Endothelial cell of umbilical vein (primary cell): Measurements from ENCODE around the gene TDP1. TPM values are rescaled to one million over a fixed set of nuclear protein-coding genes. Genes with fewer than 3 reads are reported as not detected.

ENCODE experiments used
- BruUV-seq: library from RNA; stranded (reverse); fragments of 400-500 nt; replicated peaks from 2 replicates; lab custom pipeline; 2021; lab: Mats Ljungman, UMichigan
- CTCF ChIA-PET: fragments of 300-600, 350-600 bp; sonication (Branson Sonifier 250); formaldehyde crosslinking; loops from one replicate; lab custom pipeline; 2021; ENCODE audit warnings: antibody characterized with exemption, inconsistent platforms; lab: Charles Lee
- POLR2A ChIA-PET: fragments of 300-600, 350-600 bp; sonication (Branson Sonifier 250); formaldehyde crosslinking; loops from one replicate; lab custom pipeline; 2021; ENCODE audit warnings: antibody characterized with exemption, inconsistent platforms; lab: Charles Lee
- DNase-seq: peaks from one replicate; pipeline ENCODE4 v3.0.0-alpha.2; 2011; ENCODE audit warnings: low read depth, low spot score
- FAIRE-seq: peaks from 2 replicates; lab custom pipeline; 2011; peaks lifted over from hg19 to GRCh38; lab: Jason Lieb, UNC
- H2AFZ ChIP-seq: 2 replicates; pipeline ENCODE4 v1.6.0; 2012; ENCODE audit warnings: low read depth, low read length, control low read depth, inconsistent platforms
- H3K27ac ChIP-seq: 2 replicates; pipeline ENCODE4 v1.5.1; 2011; ENCODE audit warnings: low read depth, mild to moderate bottlenecking, control low read depth, low read length, moderate library complexity; ENCODE audit not compliant: insufficient read depth
- H3K27me3 ChIP-seq, 2 experiments: 2 replicates each; pipeline versions ENCODE4 v1.6.0 to v1.6.1; 2011; ENCODE audit warnings: low read length in 2 of 2, mixed read lengths in 1 of 2; ENCODE audit not compliant: control insufficient read depth in 2 of 2, insufficient read depth in 2 of 2
- H3K36me3 ChIP-seq, 2 experiments: 2 replicates in 1 of 2; 3 replicates in 1 of 2; pipeline ENCODE4 v1.5.1; 2011; ENCODE audit warnings: low read length in 2 of 2, mild to moderate bottlenecking in 1 of 2, moderate library complexity in 1 of 2; ENCODE audit not compliant: control insufficient read depth in 2 of 2, insufficient read depth in 2 of 2; ENCODE audit errors: extremely low read depth in 1 of 2
- H3K4me1 ChIP-seq: 3 replicates; pipeline ENCODE4 v1.5.1; 2011; ENCODE audit warnings: mild to moderate bottlenecking, low read length; ENCODE audit not compliant: control insufficient read depth, insufficient read depth; ENCODE audit errors: extremely low read depth
- H3K4me2 ChIP-seq: 2 replicates; pipeline ENCODE4 v1.6.1; 2011; ENCODE audit warnings: low read length, control low read depth, mixed read lengths; ENCODE audit not compliant: insufficient read depth
- H3K4me3 ChIP-seq, 3 experiments: fragments of 200-600 bp in 1 of 3; sonication (generic), shearing (Covaris generic) in 1 of 3; replicated peaks in 1 of 3; 2 replicates each; pipeline ENCODE4 v1.5.1; 2011 to 2016; ENCODE audit warnings: control low read depth in 3 of 3, low read length in 3 of 3, mild to moderate bottlenecking in 2 of 3, inconsistent platforms in 1 of 3, low read depth in 1 of 3, moderate library complexity in 1 of 3; ENCODE audit not compliant: insufficient read depth in 1 of 3
- H3K79me2 ChIP-seq: 2 replicates; pipeline ENCODE4 v1.6.0; 2012; ENCODE audit warnings: low read length, inconsistent platforms; ENCODE audit not compliant: control insufficient read depth, insufficient read depth
- H3K9ac ChIP-seq: replicated peaks from 2 replicates; pipeline ENCODE3; 2011; ENCODE audit warnings: low read length, control low read depth; ENCODE audit not compliant: insufficient read depth; ENCODE audit errors: extremely low read depth
- H3K9me1 ChIP-seq: replicated peaks from 3 replicates; pipeline ENCODE4 v1.6.0; 2011; ENCODE audit warnings: mild to moderate bottlenecking, low read length; ENCODE audit not compliant: control insufficient read depth, insufficient read depth; ENCODE audit errors: extremely low read depth
- H3K9me3 ChIP-seq: replicated peaks from 2 replicates; pipeline ENCODE4 v1.5.1; 2012; ENCODE audit warnings: low read length, inconsistent platforms; ENCODE audit not compliant: control insufficient read depth, insufficient read depth
- H4K20me1 ChIP-seq: replicated peaks from 2 replicates; pipeline ENCODE3; 2011; ENCODE audit warnings: mild to moderate bottlenecking, low read length; ENCODE audit not compliant: control insufficient read depth, insufficient read depth; ENCODE audit errors: extremely low read depth
- EZH2 ChIP-seq: IDR thresholded peaks from 2 replicates; pipeline ENCODE4 v1.6.1; 2012; ENCODE audit warnings: borderline replicate concordance, low read depth, mild to moderate bottlenecking, moderate library complexity, low read length, inconsistent platforms; ENCODE audit not compliant: severe bottlenecking
- FOS ChIP-seq: IDR thresholded peaks from 2 replicates; pipeline ENCODE4 v1.6.1; 2011; ENCODE audit warnings: mild to moderate bottlenecking, low read length, moderate library complexity, borderline replicate concordance; ENCODE audit not compliant: insufficient read depth
- GATA2 ChIP-seq: IDR thresholded peaks from 2 replicates; pipeline ENCODE4 v1.7.0; 2011; ENCODE audit warnings: low read depth, mild to moderate bottlenecking, moderate library complexity, mixed read lengths, low read length; ENCODE audit not compliant: insufficient read length, insufficient read depth
- JUN ChIP-seq: IDR thresholded peaks from 2 replicates; pipeline ENCODE4 v1.6.1; 2011; ENCODE audit warnings: borderline replicate concordance, low read depth; ENCODE audit not compliant: insufficient read length, insufficient read depth
- MYC ChIP-seq: IDR thresholded peaks from one replicate; pipeline ENCODE4 v1.6.1; 2011; ENCODE audit warnings: mild to moderate bottlenecking, low read depth, low read length
- POLR2A ChIP-seq: IDR thresholded peaks from 2 replicates; pipeline ENCODE4 v1.6.1; 2012; ENCODE audit warnings: low read depth, mild to moderate bottlenecking, control low read depth, low read length
- POLR2AphosphoS5 ChIP-seq: IDR thresholded peaks from 2 replicates; pipeline ENCODE4 v1.6.1; 2012; ENCODE audit warnings: low read depth, mild to moderate bottlenecking, control low read depth, low read length, moderate library complexity; ENCODE audit not compliant: insufficient read depth
- dilution Hi-C: fragments of 300-500 bp; cut with MboI; formaldehyde crosslinking; loops from one replicate; pipeline ENCODE4 v1.15.0; 2019; ENCODE audit warnings: low sequenced_read_pairs; ENCODE audit not compliant: extremely low pct_ligation_motif_present
- intact Hi-C: fragments of 100-400 bp; cut with micrococcal nuclease; formaldehyde crosslinking; loops from one replicate; pipeline ENCODE4 v1.10.0; 2022
- polyA plus RNA-seq, 4 experiments: library from polyadenylated mRNA; depleted of rRNA in 3 of 4; stranded (reverse) in 3 of 4; unstranded in 1 of 4; fragments of >200 nt; gene quantifications; 2 replicates each; pipeline versions ENCODE4 v1.2.1 to v1.2.3, GENCODE V29; 2011 to 2012; ENCODE audit warnings: missing spikeins in 1 of 4
- total RNA-seq: library from RNA; stranded (reverse); gene quantifications from 2 replicates; pipeline ENCODE4 v1.2.3, GENCODE V29; 2021
- TF ChIP-seq, protein P1 (sequence below), 2 donors: IDR thresholded peaks; 1 replicate in 1 of 2; 2 replicates in 1 of 2; pipeline ENCODE4 v1.5.1; 2011; ENCODE audit warnings: low read length in 2 of 2, mild to moderate bottlenecking in 2 of 2, moderate library complexity in 2 of 2, control low read depth in 1 of 2, inconsistent platforms in 1 of 2, low read depth in 1 of 2; ENCODE audit not compliant: insufficient read depth in 1 of 2; ENCODE audit errors: extremely low read depth in 1 of 2
- TF ChIP-seq, protein P2 (sequence below): IDR thresholded peaks from 2 replicates; pipeline ENCODE4 v1.6.1; 2011; ENCODE audit not compliant: insufficient read depth, insufficient read length

TDP1 gene
- total and polyA plus RNA-seq, 2 donors (not counting 3 experiments of a cell fraction or from before 2014, with no cell fraction given), result 14.1 to 30.5 TPM

DNA sequence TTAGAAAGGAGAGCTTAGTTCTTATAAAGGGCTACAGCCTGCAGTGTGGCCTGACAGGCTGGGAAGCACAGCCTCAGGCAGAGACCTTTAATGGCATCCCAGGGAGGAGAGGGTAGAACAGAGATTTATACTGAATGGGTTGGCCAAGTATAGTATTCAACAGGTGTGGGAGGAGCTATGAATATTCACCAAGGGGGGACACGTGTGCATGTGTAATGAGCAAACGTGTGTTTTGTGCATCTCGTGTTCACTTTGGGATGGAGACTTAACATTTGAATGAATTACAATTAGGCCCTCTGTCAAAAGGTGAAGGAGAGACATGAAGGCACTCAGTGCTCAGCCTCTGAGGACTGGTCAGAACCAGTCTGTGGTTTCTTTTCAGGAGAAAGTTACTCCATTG, 5.2 kb downstream of the TDP1 start:
- TF ChIP-seq POLR2AphosphoS5, result no peak
- no peak for TF ChIP-seq EZH2
- no peak for TF ChIP-seq MYC
- TF ChIP-seq FOS, result no peak
- BruUV-seq, result no TSS peak
- FAIRE-seq (peak; percentile 4), DNase-seq (no peak)
- H4K20me1 ChIP-seq, result no peaks in the 10 kb centered on the region
- dilution Hi-C loops (no loop called here), intact Hi-C loops (no loop called here)
- CTCF ChIA-PET, result interaction anchor here (0.6 to 8.6 kb wide), 2 partner anchors 11 to 536 kb away, joined by 3 to 90 read pairs; no protein-coding TSS in a partner anchor
- no peak overlapping the region for H3K9ac ChIP-seq
- peaks cover 24% of the 10 kb centered on the region for H3K4me1 ChIP-seq
- POLR2A ChIA-PET, result no interaction called here
- H3K27ac ChIP-seq, result no peak overlapping the region
- H2AFZ ChIP-seq, result no peak overlapping the region
- no peak overlapping the region for H3K4me2 ChIP-seq
- H3K9me3 ChIP-seq, result no peaks in the 10 kb centered on the region
- no peaks in the 10 kb centered on the region for H3K27me3 ChIP-seq
- no peaks in the 10 kb centered on the region for H3K9me1 ChIP-seq
- peaks cover 80% of the 10 kb centered on the region for H3K79me2 ChIP-seq
- no peak overlapping the region for H3K4me3 ChIP-seq
- H3K36me3 ChIP-seq, result peaks cover 2 to 19% of the 10 kb centered on the region in 2 experiments

DNA sequence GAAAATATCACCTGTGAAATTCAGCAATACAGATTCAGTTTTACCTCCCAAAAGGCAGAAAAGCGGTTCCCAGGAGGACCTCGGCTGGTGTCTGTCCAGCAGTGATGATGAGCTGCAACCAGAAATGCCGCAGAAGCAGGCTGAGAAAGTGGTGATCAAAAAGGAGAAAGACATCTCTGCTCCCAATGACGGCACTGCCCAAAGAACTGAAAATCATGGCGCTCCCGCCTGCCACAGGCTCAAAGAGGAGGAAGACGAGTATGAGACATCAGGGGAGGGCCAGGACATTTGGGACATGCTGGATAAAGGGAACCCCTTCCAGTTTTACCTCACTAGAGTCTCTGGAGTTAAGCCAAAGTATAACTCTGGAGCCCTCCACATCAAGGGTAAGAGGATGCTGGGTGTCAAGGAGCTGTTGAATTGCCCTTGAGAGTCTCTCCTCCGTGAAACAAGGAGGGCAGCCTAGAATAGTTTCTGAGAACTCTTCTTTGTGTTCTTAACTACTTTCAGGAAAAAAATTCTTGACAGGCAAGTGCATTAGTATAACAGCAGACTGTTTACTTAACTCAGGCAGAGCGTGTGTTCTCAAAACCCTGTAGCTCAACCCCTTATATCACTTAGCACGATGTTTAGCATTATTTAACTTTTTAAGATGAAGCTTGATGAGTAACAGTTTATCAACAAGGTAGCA, 7.7 kb downstream of the TDP1 start:
- FAIRE-seq, result no peak
- no peaks in the 10 kb centered on the region for H3K9me1 ChIP-seq
- no peak overlapping the region for H3K27ac ChIP-seq
- H2AFZ ChIP-seq, result no peak overlapping the region
- no peak overlapping the region for H3K9ac ChIP-seq
- no peaks in the 10 kb centered on the region for H3K27me3 ChIP-seq
- ChIA-PET POLR2A (no interaction called here), CTCF (interaction anchor here (0.5 to 8.6 kb wide), 3 partner anchors 9 to 787 kb away, joined by 3 to 90 read pairs (median 3); no protein-coding TSS in a partner anchor)
- dilution Hi-C loops, result no loop called here
- intact Hi-C loops, result no loop called here
- H3K9me3 ChIP-seq, result no peaks in the 10 kb centered on the region
- H4K20me1 ChIP-seq, result no peaks in the 10 kb centered on the region
- peaks cover 2 to 22% of the 10 kb centered on the region in 2 experiments for H3K36me3 ChIP-seq
- DNase-seq, result no peak
- no peak overlapping the region for H3K4me3 ChIP-seq
- H3K4me2 ChIP-seq, result no peak overlapping the region
- TF ChIP-seq JUN, result no peak
- no peak for TF ChIP-seq MYC
- TF ChIP-seq, protein P1, sequence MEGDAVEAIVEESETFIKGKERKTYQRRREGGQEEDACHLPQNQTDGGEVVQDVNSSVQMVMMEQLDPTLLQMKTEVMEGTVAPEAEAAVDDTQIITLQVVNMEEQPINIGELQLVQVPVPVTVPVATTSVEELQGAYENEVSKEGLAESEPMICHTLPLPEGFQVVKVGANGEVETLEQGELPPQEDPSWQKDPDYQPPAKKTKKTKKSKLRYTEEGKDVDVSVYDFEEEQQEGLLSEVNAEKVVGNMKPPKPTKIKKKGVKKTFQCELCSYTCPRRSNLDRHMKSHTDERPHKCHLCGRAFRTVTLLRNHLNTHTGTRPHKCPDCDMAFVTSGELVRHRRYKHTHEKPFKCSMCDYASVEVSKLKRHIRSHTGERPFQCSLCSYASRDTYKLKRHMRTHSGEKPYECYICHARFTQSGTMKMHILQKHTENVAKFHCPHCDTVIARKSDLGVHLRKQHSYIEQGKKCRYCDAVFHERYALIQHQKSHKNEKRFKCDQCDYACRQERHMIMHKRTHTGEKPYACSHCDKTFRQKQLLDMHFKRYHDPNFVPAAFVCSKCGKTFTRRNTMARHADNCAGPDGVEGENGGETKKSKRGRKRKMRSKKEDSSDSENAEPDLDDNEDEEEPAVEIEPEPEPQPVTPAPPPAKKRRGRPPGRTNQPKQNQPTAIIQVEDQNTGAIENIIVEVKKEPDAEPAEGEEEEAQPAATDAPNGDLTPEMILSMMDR (IDR thresholded peaks at IDR 0.05; ENCODE audit: extremely low read depth in 1 of 2, insufficient read depth in 1 of 2, low read depth in 1 of 2, low read length in 2 of 2), result no peak
- TF ChIP-seq POLR2A, result no peak
- TF ChIP-seq POLR2AphosphoS5, result no peak
- TF ChIP-seq GATA2, result no peak
- TF ChIP-seq EZH2, result no peak
- TF ChIP-seq, protein P2, sequence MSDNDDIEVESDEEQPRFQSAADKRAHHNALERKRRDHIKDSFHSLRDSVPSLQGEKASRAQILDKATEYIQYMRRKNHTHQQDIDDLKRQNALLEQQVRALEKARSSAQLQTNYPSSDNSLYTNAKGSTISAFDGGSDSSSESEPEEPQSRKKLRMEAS, result no peak
- no peak for TF ChIP-seq FOS
- peaks cover 12% of the 10 kb centered on the region for H3K4me1 ChIP-seq
- H3K79me2 ChIP-seq, result peaks cover 61% of the 10 kb centered on the region
- BruUV-seq, result no TSS peak
